ENCODE data around the gene PRTN3. TPM values are rescaled to one million over a fixed set of nuclear protein-coding genes. Genes with fewer than 3 reads are reported as not detected.
"Not testable (repeated sequence)": the region's sequence is repeated elsewhere in the genome, so short reads cannot be mapped to it uniquely, and the experiment has no call there.

Gene PRTN3
- total RNA-seq, 1 experiment from 2014 or later, result not detected

DNA sequence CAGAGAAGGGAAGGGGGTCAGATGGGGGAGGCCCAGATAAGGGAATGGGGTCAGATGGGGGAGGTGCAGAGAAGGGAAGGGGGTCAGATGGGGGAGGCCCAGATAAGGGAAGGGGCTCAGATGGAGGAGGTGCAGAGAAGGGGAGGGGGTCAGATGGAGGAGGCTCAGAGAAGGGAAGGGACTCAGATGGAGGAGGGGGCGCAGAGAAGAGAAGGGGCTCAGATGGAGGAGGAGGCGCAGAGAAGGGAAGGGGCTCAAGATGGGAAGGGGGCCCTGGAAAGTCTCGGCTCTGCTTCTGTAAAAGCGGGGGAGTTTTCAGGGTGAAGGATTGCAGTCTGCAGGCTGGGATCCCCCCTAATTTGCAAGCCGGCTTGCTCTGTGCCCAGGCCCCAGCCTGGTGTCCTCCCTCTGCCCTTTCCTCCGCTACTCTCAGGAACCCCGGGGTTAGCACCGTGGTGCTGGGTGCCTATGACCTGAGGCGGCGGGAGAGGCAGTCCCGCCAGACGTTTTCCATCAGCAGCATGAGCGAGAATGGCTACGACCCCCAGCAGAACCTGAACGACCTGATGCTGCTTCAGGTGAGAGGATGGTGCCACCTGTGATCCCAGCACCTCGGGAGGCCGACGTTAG is 11.6 kb upstream of the PRTN3 start:
- Mint-ChIP-seq H3K27ac (ENCODE audit: unreplicated experiment) (no peak overlapping the region), H3K4me1 (ENCODE audit: low read depth, unreplicated experiment) (no peaks in the 10 kb centered on the region), H3K36me3 (ENCODE audit: insufficient read depth, unreplicated experiment) (no peaks in the 10 kb centered on the region), H3K9me3 (ENCODE audit: low read depth, unreplicated experiment) (no peaks in the 10 kb centered on the region), H3K4me3 (ENCODE audit: low read depth, unreplicated experiment) (no peak overlapping the region), H3K27me3 (ENCODE audit: unreplicated experiment) (peaks cover 34% of the 10 kb centered on the region)
- TF ChIP-seq, protein P1, sequence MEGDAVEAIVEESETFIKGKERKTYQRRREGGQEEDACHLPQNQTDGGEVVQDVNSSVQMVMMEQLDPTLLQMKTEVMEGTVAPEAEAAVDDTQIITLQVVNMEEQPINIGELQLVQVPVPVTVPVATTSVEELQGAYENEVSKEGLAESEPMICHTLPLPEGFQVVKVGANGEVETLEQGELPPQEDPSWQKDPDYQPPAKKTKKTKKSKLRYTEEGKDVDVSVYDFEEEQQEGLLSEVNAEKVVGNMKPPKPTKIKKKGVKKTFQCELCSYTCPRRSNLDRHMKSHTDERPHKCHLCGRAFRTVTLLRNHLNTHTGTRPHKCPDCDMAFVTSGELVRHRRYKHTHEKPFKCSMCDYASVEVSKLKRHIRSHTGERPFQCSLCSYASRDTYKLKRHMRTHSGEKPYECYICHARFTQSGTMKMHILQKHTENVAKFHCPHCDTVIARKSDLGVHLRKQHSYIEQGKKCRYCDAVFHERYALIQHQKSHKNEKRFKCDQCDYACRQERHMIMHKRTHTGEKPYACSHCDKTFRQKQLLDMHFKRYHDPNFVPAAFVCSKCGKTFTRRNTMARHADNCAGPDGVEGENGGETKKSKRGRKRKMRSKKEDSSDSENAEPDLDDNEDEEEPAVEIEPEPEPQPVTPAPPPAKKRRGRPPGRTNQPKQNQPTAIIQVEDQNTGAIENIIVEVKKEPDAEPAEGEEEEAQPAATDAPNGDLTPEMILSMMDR (IDR thresholded peaks at IDR 0.05; ENCODE audit: unreplicated experiment), result no peak
- no TSS peak for BruUV-seq (replicated peaks)
- intact Hi-C loops (cut with micrococcal nuclease; ENCODE audit: unreplicated experiment), result no loop called here
- CTCF ChIA-PET, result no interaction called here
- no peak for DNase-seq

DNA sequence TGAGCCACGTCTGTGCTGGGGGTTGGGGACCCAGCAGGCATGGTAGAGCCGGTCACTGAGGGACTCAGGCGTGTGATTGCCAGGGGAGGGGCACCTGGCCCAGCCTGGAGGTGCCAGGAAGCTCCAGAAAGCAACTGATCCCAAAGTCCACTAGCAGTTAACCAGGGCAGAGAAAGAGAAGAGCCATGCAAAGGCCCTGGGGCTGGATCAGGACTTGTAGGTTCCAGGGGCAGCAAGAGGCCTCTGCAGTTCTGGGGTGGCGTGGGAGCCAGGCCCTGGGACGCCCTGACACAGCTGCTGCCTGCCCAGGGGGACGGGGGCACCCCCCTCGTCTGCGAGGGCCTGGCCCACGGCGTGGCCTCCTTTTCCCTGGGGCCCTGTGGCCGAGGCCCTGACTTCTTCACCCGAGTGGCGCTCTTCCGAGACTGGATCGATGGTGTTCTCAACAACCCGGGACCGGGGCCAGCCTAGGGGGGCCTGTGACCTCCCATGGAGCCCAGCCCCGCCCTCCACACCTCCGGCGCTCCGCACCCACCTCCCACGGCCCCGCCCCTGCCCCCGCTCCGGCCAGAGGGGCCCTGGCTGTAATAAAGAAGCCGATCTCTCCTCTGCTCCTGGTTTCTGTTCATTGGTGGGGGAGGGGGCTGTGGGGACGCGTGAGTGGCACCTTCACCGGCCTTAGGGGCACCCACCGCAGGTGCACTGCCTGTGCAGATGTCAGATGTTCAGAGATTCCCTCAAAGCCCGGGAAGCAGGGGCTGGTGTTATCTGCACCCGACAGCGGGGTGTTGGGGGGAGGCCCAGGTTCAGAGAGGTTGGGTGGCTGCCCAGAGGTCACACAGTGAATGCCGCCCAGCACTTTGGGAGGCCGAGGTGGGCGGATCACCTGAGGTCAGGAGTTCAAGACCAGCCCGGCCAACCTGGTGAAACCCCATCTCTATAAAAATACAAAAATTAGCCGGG is 9.1 kb upstream of the PRTN3 start:
- intact Hi-C loops (cut with micrococcal nuclease; ENCODE audit: unreplicated experiment), result no loop called here
- no peak for DNase-seq
- Mint-ChIP-seq H3K4me1 (ENCODE audit: low read depth, unreplicated experiment) (no peaks in the 10 kb centered on the region), H3K4me3 (ENCODE audit: low read depth, unreplicated experiment) (no peak overlapping the region), H3K27me3 (ENCODE audit: unreplicated experiment) (peaks cover 54% of the 10 kb centered on the region), H3K9me3 (ENCODE audit: low read depth, unreplicated experiment) (no peaks in the 10 kb centered on the region), H3K36me3 (ENCODE audit: insufficient read depth, unreplicated experiment) (no peaks in the 10 kb centered on the region), H3K27ac (ENCODE audit: unreplicated experiment) (no peak overlapping the region)
- BruUV-seq (replicated peaks), result no TSS peak
- TF ChIP-seq, protein P1 (IDR thresholded peaks at IDR 0.05; ENCODE audit: unreplicated experiment), result no peak
- CTCF ChIA-PET, result no interaction called here

DNA sequence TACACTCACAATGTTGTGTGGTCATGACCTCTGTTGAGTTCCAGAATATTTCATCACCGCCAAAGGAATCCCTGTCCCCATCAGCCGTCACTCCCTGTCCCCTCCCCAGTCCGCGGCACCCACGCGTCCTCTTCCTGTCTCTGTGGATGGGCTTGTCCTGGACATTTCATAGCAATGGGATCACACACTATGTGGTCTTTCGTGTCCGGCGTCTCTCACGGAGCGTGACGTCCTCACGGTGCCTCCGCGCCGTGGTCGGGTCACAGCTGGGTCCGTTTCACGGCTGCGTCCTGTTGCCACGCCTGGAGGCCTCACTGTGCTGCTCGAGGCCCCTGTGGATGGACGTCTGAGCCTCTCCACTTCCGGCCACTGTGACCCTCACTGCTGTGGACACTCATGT is 6.6 kb upstream of the PRTN3 start:
- CTCF ChIA-PET, result no interaction called here
- no TSS peak for BruUV-seq (replicated peaks)
- Mint-ChIP-seq H3K27me3 (ENCODE audit: unreplicated experiment) (peaks cover 43% of the 10 kb centered on the region), H3K4me3 (ENCODE audit: low read depth, unreplicated experiment) (no peak overlapping the region), H3K27ac (ENCODE audit: unreplicated experiment) (no peak overlapping the region), H3K36me3 (ENCODE audit: insufficient read depth, unreplicated experiment) (no peaks in the 10 kb centered on the region), H3K9me3 (ENCODE audit: low read depth, unreplicated experiment) (no peaks in the 10 kb centered on the region), H3K4me1 (ENCODE audit: low read depth, unreplicated experiment) (no peaks in the 10 kb centered on the region)
- intact Hi-C loops (cut with micrococcal nuclease; ENCODE audit: unreplicated experiment), result no loop called here
- no peak for DNase-seq
- TF ChIP-seq, protein P1 (IDR thresholded peaks at IDR 0.05; ENCODE audit: unreplicated experiment), result no peak

DNA sequence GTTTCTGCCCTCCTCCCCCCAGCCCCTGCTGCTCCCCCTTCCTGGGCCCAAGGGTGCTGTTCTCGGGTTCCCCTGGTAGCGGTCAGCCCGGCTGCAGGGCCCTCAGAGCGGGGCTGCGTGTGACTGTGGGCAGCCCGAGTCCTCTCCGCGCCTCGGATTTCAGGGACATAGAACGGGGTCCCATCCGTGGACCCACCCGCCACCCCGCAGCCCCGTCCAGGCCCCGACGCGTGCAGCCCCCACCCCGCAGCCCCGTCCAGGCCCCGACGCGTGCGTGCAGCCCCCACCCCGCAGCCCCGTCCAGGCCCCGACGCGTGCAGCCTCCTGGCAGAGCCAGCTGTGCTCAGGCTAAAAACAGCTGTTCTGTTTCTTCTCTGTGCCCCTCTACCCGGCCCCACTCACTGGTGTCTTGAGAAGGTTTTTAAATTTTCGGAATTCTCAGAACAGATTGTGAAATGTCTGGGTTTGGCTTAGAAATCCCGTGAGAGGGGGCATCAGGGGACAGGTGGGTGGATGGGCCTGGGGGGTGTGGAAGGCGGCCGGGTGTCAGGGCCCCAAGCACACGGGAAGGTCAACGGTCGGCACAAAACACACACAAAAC is 5.5 kb upstream of the PRTN3 start:
- TF ChIP-seq, protein P1 (IDR thresholded peaks at IDR 0.05; ENCODE audit: unreplicated experiment), result no peak
- Mint-ChIP-seq H3K9me3 (ENCODE audit: low read depth, unreplicated experiment) (no peaks in the 10 kb centered on the region), H3K27ac (ENCODE audit: unreplicated experiment) (no peak overlapping the region), H3K4me3 (ENCODE audit: low read depth, unreplicated experiment) (no peak overlapping the region), H3K27me3 (ENCODE audit: unreplicated experiment) (peaks cover 32% of the 10 kb centered on the region), H3K4me1 (ENCODE audit: low read depth, unreplicated experiment) (no peaks in the 10 kb centered on the region), H3K36me3 (ENCODE audit: insufficient read depth, unreplicated experiment) (no peaks in the 10 kb centered on the region)
- BruUV-seq (replicated peaks), result no TSS peak
- DNase-seq, result no peak
- CTCF ChIA-PET, result no interaction called here
- intact Hi-C loops (cut with micrococcal nuclease; ENCODE audit: unreplicated experiment), result no loop called here

DNA sequence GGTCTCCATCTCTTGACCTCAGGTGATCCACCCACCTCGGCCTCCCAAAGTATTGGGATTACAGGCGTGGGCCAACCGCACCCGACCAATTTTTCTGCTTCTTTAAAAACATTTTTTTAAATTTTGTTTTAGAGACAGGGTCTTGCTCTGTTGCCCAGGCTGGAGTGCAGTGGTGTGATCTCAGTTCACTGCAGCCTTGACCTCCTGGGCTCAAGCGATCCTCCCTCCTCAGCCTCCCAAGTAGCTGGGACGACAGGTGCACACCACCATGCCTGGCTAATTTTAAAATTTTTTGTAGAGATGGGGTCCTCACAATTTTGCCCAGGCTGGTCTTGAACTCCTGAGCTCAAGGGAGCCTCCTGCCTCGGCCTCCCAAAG is 2.0 kb downstream of the PRTN3 start:
- H3K4me1 Mint-ChIP-seq (ENCODE audit: low read depth, unreplicated experiment); H3K9me3 Mint-ChIP-seq (ENCODE audit: low read depth, unreplicated experiment); CTCF ChIA-PET; intact Hi-C loops (cut with micrococcal nuclease; ENCODE audit: unreplicated experiment); BruUV-seq (replicated peaks); H3K27ac Mint-ChIP-seq (ENCODE audit: unreplicated experiment); H3K36me3 Mint-ChIP-seq (ENCODE audit: insufficient read depth, unreplicated experiment); H3K4me3 Mint-ChIP-seq (ENCODE audit: low read depth, unreplicated experiment); DNase-seq: not testable (repeated sequence)
- peaks cover 54% of the 10 kb centered on the region for H3K27me3 Mint-ChIP-seq (ENCODE audit: unreplicated experiment)

Data from Calu3 (cell line).